Jurkat, Clone E6-1 (cell line): ENCODE measurements around the gene SPNS3.

Experiments used
- DNase-seq: peaks from one replicate; pipeline ENCODE4 v3.0.0-alpha.2; 2011; ENCODE audit warnings: low read depth, low spot score
- H3K4me3 ChIP-seq: 2 replicates; pipeline ENCODE4 v1.5.1; 2011; ENCODE audit warnings: mild to moderate bottlenecking, low read length, control low read depth, moderate library complexity

SPNS3 gene

DNA sequence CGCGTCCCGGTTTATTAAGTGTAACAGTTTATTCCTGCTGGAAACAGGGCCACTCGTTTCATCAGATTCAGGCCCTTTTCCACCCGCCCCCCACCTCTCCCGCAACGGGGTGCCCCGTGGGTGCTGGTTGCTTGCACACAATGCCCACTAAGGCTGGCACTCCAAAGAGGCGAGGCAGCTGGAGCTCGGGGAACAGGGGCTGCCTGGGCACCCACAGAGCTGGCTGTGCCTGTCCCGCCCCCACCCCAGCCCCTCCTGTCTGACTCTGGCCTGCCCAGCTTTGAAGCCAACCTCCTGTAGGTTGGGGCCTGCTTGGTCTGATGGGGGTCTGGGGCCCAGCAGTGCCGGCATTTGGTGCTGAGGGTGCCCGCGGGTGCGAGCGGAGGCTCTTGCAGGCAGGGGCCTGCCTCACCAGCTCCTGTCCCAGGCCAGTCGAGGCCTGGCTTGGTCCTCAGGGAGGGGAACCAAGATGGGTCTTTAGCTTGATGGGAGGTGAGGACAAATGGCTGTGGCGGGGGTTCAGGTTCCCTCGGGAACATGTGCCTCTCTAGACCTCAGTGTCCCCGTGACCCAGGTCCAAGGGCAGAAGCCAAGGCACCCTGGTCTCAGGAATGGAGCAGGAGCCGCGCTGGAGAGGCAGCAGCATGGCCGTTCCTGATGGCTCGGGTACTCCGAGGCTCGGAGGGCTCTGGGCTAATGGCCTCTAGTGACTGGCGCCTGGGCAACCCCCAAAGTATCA is 101.4 kb downstream of the SPNS3 start:
- no peak overlapping the region for H3K4me3 ChIP-seq
- DNase-seq: no peak

DNA sequence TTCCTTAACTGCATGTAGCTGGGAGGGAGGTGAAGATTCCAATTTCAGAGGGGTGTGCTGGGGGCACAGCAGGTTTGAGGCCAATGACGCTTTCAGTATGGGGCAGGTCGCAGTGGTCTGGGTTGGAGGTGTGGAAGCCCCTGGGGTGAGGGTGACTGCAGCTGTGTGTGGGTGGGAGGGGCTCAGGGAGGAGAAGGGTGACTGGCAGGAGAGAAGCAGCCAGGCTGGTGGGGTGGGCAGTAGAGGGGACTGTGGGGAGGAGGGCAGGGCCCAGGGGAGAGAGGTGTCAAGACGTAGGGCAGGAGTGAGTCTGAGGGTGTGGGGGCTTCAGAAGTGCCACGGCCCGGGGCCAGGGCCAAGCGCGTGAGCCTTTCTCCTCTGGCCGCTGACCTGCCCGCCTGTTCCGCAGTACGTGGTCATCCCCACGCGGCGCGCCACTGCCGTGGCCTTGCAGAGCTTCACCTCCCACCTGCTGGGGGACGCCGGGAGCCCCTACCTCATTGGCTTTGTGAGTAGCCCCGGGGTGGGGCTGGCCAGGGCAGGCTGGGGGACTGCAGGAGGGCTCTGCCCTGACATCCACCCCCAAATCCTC is 102.0 kb downstream of the SPNS3 start:
- H3K4me3 ChIP-seq: no peak overlapping the region
- DNase-seq: no peak

DNA sequence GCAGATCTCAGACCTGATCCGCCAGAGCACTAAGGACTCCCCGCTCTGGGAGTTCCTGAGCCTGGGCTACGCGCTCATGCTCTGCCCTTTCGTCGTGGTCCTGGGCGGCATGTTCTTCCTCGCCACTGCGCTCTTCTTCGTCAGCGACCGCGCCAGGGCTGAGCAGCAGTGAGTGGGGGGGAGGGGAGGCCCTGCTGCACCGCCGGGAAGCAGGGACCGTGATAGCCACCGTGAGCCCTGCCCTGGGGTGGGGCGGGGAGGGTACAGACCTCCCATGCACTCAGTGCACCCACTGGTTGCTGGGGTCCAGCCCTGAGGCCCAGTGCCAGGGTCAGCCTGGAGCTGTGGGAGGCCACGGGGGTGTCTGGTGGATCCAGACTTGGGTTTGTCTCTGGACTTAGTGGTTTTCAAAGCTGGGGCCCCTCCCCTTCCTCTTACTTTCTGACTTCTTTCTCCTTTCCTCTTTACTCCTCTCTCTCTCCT is 102.6 kb downstream of the SPNS3 start:
- no peak overlapping the region for H3K4me3 ChIP-seq
- DNase-seq: no peak

DNA sequence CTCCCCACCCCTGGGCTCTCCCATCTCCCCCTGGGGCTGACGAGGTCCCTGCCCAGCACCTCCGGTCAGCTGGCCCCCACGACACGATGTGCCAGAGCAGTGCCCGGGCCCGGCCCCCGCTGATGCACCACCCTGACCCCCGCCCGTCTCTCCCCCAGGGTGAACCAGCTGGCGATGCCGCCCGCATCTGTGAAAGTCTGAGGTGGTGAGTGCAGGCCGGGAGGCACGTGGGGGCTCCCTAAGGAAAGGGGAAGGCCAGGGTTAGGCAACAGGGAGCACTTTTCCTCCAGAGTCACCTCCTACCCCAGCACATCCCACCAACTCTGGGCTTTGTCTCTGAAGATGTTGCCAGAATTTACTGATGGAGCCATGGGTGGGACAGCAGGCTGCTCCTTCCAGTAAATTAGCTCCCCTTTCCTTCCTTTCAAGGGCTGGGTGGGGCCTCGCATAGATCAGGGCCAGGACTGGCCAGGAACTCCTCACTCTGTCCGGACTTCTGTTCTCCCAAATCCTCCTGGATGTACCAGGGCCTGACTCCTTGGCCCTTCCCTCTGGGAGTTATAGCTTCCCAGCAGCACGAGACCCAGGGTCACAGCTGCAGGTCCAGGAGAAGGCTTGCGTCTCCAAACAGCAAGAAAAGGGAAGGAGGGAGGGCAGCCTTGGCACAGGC is 103.1 kb downstream of the SPNS3 start:
- H3K4me3 ChIP-seq: no peak overlapping the region
- DNase-seq: no peak
